DMS114 treated with DMSO at 0.1 percent for 48 hours (cell line): ENCODE data around the gene GH1.

Source experiments
- DNase-seq: peaks from one replicate; lab custom pipeline; 2025; ENCODE audit not compliant: unreplicated experiment; lab: John Stamatoyannopoulos, UW

The GH1 gene

GRCh38 chr17:63944736-63945499 lies 26.3 kb upstream of the GH1 start:
- no peak for DNase-seq

GRCh38 chr17:63943745-63944144 lies 25.1 kb upstream of the GH1 start:
- no peak for DNase-seq

GRCh38 chr17:63942309-63942985 lies 23.8 kb upstream of the GH1 start:
- DNase-seq: no peak

DNA sequence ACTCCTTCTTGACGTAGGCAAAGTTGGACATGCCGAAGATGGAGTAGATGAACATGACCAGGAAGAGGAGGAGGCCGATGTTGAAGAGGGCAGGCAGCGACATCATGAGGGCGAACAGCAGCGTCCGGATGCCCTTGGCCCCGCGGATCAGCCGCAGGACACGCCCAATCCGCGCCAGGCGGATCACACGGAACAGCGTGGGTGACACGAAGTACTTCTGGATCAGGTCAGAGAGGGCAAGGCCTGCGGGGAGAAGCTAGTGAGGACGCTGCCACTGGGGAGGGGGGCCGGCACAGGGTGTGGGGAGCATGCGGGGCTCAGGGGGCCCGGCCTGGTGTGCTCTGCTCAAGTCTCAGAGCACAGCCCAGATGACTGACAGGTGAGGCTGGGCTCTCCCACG lies 23.1 kb upstream of the GH1 start:
- no peak for DNase-seq

- no peak for DNase-seq
Measured at GRCh38 chr17:63941162-63941561, 22.5 kb upstream of the GH1 start.

DNA sequence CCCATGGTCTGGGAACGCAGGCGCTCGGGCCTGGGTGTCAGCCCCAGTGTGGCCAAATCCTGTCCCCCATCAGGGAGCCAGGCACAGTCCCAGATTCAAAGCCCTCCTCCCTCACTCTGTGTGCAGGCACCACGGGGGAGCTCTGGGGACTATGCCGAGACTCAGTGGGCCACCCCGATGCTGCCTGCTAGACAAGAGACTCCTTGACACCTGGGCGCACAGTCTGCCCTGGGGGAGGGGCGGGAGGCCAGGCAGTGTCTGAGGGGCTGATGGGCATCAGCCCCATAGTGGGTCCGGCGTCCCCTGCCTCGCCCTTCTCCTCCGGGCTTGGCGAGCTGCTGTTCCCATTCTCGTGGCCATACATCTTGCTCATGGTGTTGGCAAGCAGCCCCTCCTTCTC lies 21.9 kb upstream of the GH1 start:
- DNase-seq: no peak

DNA sequence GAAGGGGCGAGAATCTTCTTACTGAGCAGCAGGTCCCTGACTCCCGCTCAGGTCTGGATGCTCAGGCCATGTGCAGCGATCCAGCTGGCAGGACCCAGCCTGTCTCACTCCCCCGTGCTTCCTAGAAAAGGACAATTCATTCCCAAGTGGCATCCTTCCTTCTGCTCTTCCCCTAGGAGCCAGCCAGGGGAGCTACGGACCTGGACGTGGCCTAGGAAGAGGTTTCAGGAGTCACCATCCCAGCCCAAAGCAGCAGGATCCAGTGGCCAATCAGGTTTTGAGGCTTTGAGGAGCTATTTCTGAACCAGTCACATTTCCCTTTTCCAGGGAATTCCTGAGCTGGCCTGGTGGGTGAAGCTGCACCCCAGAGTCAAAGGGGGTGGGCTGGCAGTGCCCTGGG lies 21.2 kb upstream of the GH1 start:
- no peak for DNase-seq

- DNase-seq: no peak
Measured at GRCh38 chr17:63939401-63939800, 20.8 kb upstream of the GH1 start.

DNA sequence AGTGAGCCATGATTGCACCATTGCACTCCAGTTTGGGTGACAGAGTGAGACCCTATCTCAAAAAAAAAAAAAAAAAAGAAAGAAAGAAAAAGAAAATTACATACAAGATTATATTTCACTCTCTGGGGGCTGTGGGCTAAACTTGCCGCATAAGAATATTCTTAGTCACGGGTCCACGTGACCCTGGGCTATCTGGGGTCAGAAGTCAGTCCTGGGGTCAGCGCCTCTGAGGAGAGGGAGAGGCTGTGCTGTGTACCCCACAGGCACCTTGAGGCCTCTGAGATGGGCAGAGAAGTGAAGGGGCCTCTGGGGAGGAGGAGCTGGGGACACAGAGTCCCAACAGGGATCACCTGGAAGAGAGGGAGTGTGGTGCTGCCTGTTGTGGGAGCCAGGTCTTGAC lies 19.3 kb upstream of the GH1 start:
- no peak for DNase-seq

GRCh38 chr17:63937319-63937718 lies 18.7 kb upstream of the GH1 start:
- DNase-seq: no peak

DNA sequence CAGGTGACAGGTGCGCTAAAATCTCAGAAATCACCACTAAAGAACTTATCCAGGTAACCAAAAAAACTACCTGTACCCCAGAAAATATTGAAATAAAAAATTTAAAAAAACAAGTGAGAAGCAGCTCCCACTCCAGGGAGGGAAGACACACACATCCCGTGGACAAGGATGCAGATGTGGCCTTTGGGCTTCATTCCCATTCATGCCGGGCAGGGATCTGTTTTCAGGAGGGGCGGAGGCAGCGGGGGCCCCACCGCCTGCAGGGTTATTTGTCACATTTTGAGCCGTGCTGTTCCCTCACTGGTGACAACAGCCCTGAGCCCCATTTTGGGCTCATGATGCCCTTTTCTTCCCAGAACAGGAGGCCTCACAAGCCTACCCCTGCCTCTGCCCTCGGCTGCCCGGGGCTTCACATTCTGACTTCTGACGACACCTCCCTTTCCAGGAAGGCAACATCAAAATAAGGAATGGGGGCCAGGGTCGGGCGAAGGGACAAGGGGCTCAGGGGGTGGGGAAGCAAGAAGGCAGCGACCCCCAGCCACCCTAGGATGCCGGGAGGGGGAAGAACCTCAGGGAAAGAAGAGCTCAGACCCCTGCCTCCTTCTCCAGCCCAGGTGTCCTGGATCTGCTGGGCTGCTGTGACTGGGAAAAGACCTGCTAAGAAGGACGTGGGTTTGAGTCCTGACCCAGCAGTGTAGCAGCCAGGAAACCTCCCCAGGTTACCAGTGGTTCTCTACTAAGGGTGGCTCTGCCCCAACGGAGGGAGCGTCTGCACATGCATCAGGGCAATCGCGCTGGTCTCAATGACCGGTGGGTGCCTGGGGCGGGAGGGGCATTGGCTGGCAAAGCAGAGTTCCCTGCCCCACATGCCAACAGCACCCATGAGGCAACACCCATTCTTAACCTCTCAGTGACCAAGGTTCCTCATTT lies 15.8 kb upstream of the GH1 start:
- no peak for DNase-seq

GRCh38 chr17:63933598-63933997 lies 15.0 kb upstream of the GH1 start:
- no peak for DNase-seq

DNA sequence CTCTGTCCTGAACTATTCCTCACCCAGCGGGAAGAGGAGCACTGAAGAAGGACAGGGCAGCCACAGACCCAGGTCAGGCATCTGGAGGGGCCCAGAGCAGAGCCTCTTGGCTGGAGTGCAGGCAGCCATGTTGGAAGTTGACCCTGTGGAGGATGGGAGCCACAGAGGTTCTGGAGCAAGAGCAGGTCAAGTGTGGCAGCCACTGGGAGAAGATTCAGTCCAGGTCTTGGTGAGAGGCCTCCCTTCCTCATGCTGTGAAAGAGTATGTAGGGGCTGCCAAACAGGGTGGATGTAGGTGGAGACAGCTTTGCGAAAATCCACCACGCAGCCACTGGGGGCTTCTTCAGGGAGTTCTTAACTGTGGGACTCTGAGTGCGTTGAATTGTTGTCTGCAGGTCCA lies 14.1 kb upstream of the GH1 start:
- DNase-seq: no peak

GRCh38 chr17:63931981-63932561 lies 13.4 kb upstream of the GH1 start, which contains the start of gene CD79B:
TSS of gene CD79B (minus strand) at chr17:63932331. CDS start at chr17:63932261, 70 bp downstream.
- no peak for DNase-seq

DNA sequence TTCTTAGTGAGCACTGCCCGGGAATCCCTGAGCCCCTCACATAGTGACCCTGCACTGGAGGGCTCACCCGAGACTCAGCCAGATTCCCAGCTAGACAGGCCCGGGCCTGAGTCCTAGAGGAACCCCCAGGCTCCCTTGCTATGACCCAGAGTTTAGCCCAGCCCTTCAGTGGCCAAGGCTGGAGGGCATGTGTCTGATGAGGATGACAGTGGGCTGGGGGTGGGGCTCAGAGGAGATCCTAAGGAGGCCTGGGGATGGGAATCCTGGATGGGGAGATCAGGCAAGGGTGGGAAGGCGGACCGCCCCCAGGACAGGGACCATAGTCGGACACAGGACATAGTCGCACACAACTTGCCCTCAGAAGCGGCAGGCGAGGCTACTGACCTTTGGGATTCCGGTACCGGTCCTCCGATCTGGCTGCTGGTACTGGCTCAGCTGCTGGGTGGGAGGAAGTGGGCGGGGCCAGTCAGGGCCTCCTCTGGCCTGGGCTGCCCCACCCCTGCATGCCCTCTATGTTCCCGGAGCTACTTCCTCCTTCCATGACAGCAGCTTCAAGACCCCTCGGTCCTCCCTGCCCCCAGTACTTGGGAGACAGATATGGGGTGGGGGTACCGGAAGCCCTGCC lies 12.4 kb upstream of the GH1 start:
- no peak for DNase-seq

DNA sequence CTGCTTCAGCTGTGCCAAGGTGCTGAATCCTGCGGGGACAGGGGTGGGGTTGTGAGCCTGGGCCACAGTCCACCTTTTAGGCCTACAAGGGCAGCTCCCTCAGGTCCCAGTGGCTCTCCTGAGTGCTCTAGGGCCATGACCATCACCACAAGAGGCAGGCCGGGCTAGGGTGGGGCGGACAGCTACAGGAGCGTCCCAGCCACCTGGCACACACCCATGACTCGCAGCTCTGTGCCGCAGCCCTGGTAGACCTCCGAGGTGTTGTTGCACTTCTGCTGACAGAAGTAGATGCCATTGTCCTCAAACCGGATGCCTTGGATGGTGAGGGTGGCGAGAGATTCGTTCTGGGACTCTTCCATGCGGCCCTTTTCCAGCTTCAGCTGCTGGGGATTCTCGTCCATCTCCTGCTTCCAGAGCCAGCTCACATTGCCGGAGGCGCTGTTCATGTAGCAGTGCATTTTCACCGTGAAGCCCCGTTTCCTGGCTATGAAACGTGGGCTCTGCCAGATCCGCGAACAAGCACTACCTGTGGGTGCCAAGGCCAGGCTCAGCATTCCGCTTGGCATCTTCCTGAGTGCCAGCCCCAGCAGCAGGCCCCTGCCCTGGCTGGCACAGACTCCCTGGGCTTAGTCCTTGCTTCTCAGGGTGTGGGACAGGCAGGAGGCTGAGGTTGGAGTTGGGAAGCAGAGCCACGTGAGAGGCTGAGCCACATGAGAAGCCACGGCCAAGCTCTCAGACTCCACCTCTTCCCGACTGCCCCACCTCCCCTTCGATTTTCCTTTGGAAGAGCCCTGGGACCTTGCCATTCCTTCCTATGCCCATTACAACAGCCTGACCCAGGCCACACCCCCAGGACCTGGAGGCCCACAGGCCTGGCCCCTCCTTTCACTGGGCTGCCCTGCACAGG lies 11.5 kb upstream of the GH1 start:
- DNase-seq: no peak

DNA sequence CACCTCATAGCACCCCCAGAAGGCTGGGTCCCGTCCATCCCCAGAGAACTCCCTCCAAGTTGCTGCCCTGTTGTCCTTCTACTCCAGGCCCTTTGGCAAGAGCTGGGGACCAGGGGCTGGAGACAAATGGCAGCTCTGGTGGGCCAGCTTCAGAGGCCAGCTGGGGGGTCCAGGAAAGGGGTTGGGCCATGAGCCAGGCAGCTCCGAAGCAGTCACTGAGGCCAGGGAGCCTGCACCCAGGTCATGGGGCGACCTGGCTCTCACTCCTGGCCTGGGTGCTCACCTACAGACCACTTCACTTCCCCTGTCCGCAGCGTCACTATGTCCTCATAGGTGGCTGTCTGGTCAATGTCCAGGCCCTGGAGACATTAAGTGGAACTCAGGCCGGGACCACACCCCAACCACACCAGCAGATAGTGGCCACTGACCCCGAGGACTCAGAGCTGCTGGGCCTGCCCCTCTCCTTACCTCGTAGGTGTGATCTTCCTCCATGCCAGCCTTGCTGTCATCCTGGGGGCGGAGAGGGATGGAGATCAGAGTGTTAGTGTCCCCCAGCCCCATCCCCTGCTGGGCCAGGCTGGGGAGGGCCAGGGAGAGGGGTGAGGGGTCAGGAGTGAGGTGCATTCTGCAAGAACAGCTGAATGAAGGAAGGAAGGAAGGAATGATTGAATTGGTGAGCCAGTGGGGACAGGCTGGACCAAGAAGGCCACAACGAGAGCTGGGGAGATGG lies 10.5 kb upstream of the GH1 start:
- DNase-seq: no peak

DNA sequence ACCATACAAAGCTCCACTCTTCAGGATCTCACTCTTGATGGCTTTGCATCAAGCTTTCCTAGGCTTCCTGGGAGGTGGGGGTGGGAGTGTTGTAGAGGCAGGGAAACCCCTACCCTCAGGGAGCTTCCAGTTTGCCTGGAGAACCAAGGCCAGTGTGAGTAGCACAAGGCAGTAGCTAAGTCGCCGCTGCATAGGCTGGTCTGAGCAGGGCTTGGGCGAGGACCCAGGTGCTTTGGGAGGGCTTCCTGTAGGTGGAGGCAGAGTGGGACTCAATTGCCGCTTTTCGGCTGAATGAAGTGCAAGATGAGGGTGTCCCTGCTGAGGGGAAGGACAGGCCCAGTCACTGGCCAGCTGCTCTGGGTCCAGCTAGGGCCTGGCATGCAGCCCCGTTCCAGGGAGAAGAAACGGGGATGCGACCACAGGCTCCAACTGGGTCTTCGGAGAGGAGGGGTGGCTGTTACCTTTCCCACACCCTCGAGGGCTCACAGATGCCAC lies 9.6 kb upstream of the GH1 start:
- DNase-seq: no peak
